ENCODE results near the gene MARVELD1. TPM values are rescaled to one million over a fixed set of nuclear protein-coding genes. Genes with fewer than 3 reads are reported as not detected.

MARVELD1 gene
- total RNA-seq, 1 donor from 2014 or later = 0.31 TPM

GRCh38 chr10:97705006-97705670, 8.4 kb upstream of the MARVELD1 start:
- ATAC-seq (ENCODE audit: low read depth) = no peak
- Mint-ChIP-seq H3K27me3 (peaks cover 34% of the 10 kb centered on the region), H3K4me3 (no peak overlapping the region), H3K4me1 (no peaks in the 10 kb centered on the region), H3K27ac (no peak overlapping the region), H3K36me3 (ENCODE audit: low read depth) (no peaks in the 10 kb centered on the region), H3K9me3 (peaks cover 3% of the 10 kb centered on the region)
- TF ChIP-seq CTCF (IDR thresholded peaks at IDR 0.05) = no peak
- POLR2A ChIA-PET = interaction anchor here (1.1 kb wide), 1 partner anchor 18 kb away, joined by 3 read pairs; the partner anchor contains the start of gene AVPI1
- no peak for DNase-seq
- CTCF ChIA-PET = interaction anchor here (1.7 to 4.2 kb wide), 2 partner anchors 26 to 29 kb away, joined by 5 to 40 read pairs; no protein-coding TSS in a partner anchor
- intact Hi-C loops (cut with micrococcal nuclease) = no loop called here

DNA sequence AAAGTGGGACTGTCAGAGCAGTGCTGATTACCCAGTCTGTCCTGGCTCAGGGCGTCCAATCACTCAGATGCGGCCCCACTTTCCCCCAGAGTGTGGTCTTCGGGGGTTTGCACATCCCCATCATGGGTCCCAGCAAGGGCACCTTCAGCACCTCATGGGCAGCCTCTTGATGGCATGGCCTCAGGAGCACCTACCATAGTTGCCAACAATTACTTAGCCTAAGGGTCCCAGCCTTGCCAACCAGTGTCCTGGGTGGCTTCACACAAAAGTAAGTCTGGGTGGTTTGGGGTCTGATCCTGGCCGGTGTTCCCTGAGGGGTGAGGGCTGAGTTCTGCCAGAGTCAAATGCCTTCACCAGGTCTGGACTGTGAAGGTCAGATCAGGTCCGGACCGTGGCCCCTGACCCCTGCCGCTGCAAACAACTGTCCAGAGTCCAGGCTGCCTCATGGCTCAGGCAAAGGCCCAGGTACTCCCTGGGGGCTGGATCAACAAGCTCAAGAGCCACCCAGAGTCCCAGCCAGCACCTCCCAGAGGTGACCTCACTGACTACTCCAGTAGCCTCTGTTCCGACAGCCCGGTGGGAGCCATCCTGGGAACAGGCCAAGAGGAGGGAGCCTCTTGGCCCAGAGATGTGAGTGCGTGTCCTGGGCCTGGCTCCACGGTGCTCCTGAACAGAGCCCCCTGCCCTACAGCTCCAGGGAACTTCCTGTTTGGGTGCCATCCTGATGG, 6.2 kb upstream of the MARVELD1 start:
- H3K4me1 Mint-ChIP-seq = peaks cover 2% of the 10 kb centered on the region
- ATAC-seq (ENCODE audit: low read depth) = no peak
- intact Hi-C loops (cut with micrococcal nuclease) = no loop called here
- H3K27ac Mint-ChIP-seq = no peak overlapping the region
- peaks cover 39% of the 10 kb centered on the region for H3K27me3 Mint-ChIP-seq
- no peaks in the 10 kb centered on the region for H3K36me3 Mint-ChIP-seq (ENCODE audit: low read depth)
- no peak for DNase-seq
- peaks cover 3% of the 10 kb centered on the region for H3K9me3 Mint-ChIP-seq
- ChIA-PET CTCF (interaction anchor here (4.5 kb wide), 1 partner anchor 26 kb away, joined by 39 read pairs; no protein-coding TSS in a partner anchor), POLR2A (no interaction called here)
- H3K4me3 Mint-ChIP-seq = no peak overlapping the region
- no peak for TF ChIP-seq CTCF (IDR thresholded peaks at IDR 0.05)

GRCh38 chr10:97708167-97708566, 5.4 kb upstream of the MARVELD1 start:
- Mint-ChIP-seq H3K9me3 (peaks cover 3% of the 10 kb centered on the region), H3K27me3 (peaks cover 41% of the 10 kb centered on the region), H3K4me1 (peaks cover 8% of the 10 kb centered on the region), H3K4me3 (no peak overlapping the region), H3K36me3 (ENCODE audit: low read depth) (no peaks in the 10 kb centered on the region), H3K27ac (no peak overlapping the region)
- ChIA-PET CTCF (interaction anchor here (1.0 to 4.5 kb wide), 5 partner anchors 10 to 32 kb away, joined by 3 to 39 read pairs (median 10); partner anchors contain the start of gene ZFYVE27), POLR2A (no interaction called here)
- no peak for DNase-seq
- no peak for ATAC-seq (ENCODE audit: low read depth)
- intact Hi-C loops (cut with micrococcal nuclease) = no loop called here
- TF ChIP-seq CTCF (IDR thresholded peaks at IDR 0.05) = no peak

DNA sequence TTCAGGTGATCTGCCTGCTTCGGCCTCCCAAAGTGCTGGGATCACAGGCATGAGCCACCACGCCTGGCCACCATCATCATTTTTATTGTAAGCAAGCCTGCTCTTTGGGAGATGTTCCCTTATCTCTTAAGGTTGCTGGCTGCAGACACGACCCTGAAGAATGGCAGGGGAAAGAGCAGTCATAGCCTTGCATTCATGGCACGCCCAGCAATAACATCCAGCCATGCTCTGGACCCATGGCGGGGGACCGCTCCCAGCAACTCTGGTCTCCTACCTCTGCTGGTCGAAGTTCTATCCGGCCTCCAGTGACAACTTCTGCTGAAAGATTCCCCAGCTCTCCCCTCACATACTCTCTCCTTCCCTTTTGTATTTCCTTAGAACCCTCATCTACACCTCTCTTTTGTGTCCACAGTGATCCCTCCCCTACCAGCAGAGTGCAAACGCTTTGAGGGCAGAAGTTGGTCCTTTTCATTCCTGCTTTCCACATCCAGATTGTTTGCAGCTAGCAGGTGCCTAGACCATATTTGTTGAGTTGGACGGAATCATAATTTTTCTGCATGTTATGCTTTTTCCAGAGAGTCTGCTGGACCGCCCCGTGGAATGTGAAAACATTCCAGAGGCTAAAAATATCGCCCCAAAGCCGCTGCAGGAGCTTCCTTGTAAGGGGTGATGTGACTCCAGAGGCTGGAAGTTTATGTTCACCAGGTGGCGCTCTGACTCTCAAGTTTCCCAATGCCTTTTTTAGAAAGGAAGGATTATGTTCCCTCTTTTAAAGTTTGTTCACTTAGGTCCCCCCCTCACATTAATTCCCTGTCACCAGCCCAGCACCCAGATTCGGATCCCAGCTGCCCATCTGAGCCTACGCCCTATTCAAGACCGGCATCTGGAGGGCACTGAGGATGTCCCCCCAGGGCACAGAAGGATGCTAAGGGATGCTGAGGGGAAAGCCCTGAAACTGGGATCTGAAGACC, 4.3 kb upstream of the MARVELD1 start:
- no peaks in the 10 kb centered on the region for H3K9me3 Mint-ChIP-seq

More for the DNA sequence above, 4.3 kb upstream of the MARVELD1 start:
- peaks cover 4% of the 10 kb centered on the region for H3K36me3 Mint-ChIP-seq (ENCODE audit: low read depth)
- H3K27me3 Mint-ChIP-seq = peaks cover 38% of the 10 kb centered on the region
- no peak for DNase-seq
- intact Hi-C loops (cut with micrococcal nuclease) = loop anchor here (1.0 kb wide), 1 partner anchor 22 kb away; no protein-coding TSS in a partner anchor
- peaks cover 10% of the 10 kb centered on the region for H3K4me1 Mint-ChIP-seq
- no peak for TF ChIP-seq CTCF (IDR thresholded peaks at IDR 0.05)
- CTCF ChIA-PET = interaction anchor here (0.7 to 4.5 kb wide), 13 partner anchors 8 to 333 kb away, joined by 3 to 39 read pairs (median 5); partner anchors contain the start of genes AVPI1 and ZFYVE27
- H3K4me3 Mint-ChIP-seq = no peak overlapping the region
- POLR2A ChIA-PET = interaction anchor here (0.6 kb wide), 1 partner anchor 31 kb away, joined by 7 read pairs; no protein-coding TSS in a partner anchor
- no peak overlapping the region for H3K27ac Mint-ChIP-seq
- no peak for ATAC-seq (ENCODE audit: low read depth)

All from activated B cell treated with CpG ODN at 0.5 μM for 24 hours (primary cell).